ENCODE results near the gene CCDC17.

- TF ChIP-seq CTCF (conservative IDR thresholded peaks at IDR 0.05; ENCODE audit: low read depth in 2 of 2) (no peak), EZH2 (IDR thresholded peaks at IDR 0.05; ENCODE audit: low read depth, unreplicated experiment) (no peak), NANOG (IDR thresholded peaks at IDR 0.05; ENCODE audit: borderline replicate concordance) (no peak), STAT1 (IDR thresholded peaks at IDR 0.05; ENCODE audit: unreplicated experiment) (no peak), CREB1 (CRISPR knock-in tag; IDR thresholded peaks at IDR 0.05; ENCODE audit: low read depth) (no peak), POLR2AphosphoS5 (IDR thresholded peaks at IDR 0.05; ENCODE audit: low read depth) (no peak)
Measured at GRCh38 chr1:45669859-45670655, 46.2 kb upstream of the CCDC17 start.

Measured in GM23338 (cell line).